T1000 (cell line): ENCODE data around the gene TMEM109.

Experiments used
- DNase-seq: peaks from one replicate; lab custom pipeline; 2025; ENCODE audit warnings: mixed read lengths; lab: John Stamatoyannopoulos, UW

The TMEM109 gene

GRCh38 chr11:60942219-60942618 is 28.3 kb downstream of the TMEM109 start:
- DNase-seq = no peak

- no peak for DNase-seq
Observed at GRCh38 chr11:60942970-60943565, 29.1 kb downstream of the TMEM109 start.

GRCh38 chr11:60944490-60945294 is 30.7 kb downstream of the TMEM109 start:
- DNase-seq = no peak

DNA sequence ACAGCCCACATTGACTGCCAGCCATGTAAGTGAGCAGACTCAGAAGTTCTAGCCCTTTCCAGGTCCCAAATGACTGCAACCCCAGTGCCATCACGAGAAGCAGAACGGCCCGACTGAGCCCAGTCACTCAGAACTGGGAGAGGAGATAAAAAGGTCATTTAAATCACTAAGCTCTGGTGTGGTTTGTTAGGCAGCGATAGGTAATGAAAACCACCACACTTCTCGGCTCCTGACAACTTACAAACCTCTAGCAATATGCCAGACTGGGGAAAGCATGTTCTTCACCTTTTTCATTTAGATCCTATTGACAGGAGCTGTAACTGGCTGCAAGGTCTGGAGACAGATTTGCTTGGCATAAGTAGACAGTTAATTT is 31.3 kb downstream of the TMEM109 start:
- DNase-seq = no peak

DNA sequence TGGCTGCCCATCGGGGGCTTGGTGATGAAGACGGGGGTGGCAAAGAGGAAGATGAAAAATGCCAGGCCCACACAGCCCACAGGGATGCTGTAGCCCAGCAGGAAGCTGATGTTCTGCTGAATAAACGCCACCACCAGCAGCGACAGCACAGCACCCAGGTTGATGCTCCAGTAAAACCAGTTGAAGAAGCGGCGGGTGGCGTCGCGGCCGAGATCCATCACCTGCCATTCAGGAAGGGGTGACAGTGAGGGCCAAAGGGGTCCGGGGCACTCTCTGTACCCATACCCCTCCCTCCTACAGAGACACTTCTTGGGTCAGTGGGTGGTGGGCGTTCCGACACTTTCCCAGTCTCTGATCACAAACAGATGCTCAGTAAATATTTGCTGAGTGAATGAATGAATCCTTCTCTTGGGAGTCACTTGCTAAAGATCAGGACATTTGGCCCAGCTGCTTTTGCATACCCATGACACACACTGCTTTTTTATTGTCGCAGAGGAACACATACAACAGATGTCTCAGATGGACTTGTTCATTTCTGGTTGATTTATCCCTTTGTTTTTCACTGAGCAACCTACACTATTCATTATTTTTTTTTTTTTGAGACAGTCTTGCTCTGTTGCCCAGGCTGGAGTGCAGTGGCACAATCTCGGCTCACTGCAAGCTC is 32.8 kb downstream of the TMEM109 start:
- no peak for DNase-seq

DNA sequence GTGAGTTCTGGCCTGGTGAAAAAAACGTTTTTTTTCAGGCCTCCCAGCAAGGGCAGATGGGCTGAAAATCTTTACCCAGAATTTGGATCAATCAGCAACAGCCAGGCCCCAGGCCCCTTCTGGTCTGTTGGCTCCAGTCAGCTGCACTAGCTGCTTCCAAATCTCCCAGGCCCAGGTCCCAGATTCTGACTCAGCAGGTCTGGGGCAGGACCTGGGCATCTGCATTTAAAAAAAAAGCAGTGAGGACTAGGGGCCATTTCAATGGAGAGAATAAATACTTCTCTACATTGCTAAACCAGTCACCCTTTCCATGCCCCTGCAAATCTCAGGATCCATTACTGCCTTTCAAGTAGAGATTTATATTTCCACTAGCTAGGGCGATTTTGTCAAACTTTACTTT is 33.7 kb downstream of the TMEM109 start:
- DNase-seq = no peak

GRCh38 chr11:60948250-60948649 is 34.3 kb downstream of the TMEM109 start:
- no peak for DNase-seq

DNA sequence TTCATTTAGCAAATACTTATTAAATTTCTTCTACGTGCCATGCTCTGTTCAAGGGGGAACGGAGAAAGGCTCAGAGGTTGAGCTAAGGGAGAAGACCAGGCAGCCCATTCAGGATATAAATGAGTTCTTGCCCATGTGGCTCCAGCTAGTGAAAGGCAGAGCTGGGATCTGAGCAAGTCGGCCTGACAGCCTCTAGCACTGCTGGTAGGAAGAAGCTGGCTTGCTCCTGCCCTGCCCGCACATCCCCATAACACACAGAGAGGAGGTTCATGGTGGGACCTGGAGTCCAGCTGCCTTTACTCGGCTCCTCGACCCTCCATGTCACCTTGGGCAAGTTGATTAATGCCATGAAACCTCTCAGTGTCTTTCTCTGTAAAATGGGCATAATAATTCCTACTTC is 36.1 kb downstream of the TMEM109 start:
- no peak for DNase-seq

- no peak for DNase-seq
Observed at GRCh38 chr11:60950933-60951605, 37.1 kb downstream of the TMEM109 start.

- no peak for DNase-seq
Observed at GRCh38 chr11:60951606-60951903, 37.6 kb downstream of the TMEM109 start.

DNA sequence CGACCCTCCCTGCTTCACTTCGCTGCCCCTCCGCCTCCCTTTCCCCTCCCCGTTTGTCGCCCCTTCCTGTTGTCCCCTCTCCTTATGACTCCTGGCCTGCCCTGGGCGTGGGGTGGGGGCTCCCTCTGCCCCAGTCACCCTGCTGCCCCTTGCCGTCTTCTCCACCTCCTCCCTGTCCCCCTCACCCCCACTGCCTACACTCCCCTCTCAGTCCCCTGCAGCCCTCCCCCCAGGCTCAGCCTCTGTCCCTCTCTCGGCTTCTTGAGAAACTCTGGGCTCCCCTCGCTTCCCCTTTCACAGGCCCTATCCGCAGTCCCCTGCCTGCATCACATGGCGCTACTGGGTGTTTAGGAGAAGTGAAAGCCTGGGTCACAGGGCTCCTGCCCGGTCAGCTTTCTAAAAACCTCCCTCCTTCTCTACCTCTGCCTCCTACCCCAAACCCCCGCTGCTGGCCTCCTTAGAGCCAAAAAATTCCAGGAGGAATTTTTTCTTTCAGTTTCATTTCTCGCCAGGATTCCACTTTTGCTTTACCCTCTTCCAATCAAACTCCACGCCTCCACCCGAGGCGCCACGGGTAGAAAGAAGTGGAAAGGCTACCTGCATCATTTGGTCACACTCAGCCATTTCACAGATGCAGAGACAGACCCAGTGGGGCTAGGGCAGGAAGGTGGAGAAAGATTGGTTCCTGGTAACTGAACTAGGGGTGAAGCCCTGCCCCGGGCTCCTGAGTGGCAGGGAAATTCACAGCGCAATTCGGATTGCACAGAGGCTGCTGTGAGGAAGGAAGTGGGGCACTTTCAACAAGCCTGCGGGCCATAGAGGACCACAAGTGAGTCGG is 38.2 kb downstream of the TMEM109 start, which contains the start of gene SLC15A3:
SLC15A3 (minus strand) TSS at position 273 of the 838 bp plus-strand sequence. CDS start 625 bp downstream, outside the sequence.
- DNase-seq = no peak

DNA sequence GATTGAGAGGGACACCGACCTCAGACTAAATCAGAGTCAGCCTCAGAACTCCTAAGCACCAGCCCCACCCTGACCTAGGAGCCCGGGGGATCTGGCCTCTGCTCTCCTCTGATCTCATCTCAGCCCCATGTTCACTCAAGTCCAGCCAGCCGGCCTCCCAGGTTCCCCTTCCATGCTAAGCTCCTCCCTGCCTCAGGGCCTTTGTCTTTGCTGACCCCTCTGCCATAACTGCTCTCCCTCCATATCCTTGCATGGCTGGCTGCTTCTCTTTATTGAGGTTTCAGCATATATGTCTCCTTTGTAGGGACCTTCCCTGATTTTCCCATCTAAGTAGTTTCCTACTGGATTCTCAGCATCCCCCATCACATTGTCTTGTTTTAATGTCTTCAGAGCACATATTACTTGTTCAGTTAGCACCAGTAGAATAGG is 38.8 kb downstream of the TMEM109 start:
- DNase-seq = no peak

DNA sequence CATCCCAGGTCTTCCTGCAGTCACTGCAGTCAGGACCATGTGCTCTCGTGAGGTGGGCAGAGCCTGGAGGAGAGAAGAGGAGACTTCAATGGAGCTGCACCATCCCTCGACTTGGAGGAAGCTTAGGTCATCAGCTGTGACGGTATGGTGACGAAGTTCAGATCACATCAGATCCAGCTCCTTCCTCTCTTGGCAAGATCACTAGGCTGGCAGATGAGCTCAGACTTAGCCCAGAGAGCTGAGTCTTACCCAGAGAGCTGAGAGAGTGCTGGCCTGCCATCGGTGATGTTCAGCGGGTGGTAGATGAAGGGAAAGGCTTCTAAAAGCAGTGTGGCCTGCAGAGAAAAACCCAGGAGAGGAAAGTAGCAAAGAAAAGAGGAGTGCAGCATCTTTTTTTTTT is 39.8 kb downstream of the TMEM109 start:
- DNase-seq = no peak

DNA sequence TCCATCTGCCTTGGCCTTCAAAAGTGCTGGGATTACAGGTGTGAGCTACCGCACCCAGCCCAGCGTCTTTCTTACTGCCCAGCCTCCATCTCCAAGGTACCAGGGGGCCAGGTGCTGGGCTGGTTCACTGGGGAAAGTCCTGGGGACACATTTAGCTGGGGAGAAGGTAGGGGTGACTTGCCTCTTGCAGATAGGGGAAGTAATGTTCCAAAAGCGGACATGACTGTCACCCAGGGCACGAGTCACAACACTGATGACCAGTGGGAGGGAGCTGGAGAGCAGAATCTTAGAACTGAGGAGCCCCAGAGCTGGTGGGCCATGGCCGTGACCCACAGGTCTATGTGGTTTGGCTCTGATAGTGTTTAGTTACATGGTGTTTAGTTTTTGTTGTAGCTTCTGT is 40.5 kb downstream of the TMEM109 start:
- no peak for DNase-seq

- no peak for DNase-seq
Observed at GRCh38 chr11:60955571-60955970, 41.6 kb downstream of the TMEM109 start.

- no peak for DNase-seq
Observed at GRCh38 chr11:60957188-60957587, 43.2 kb downstream of the TMEM109 start.

- no peak for DNase-seq
Observed at GRCh38 chr11:60959431-60959830, 45.5 kb downstream of the TMEM109 start.

GRCh38 chr11:60960405-60960804 is 46.4 kb downstream of the TMEM109 start:
- no peak for DNase-seq

DNA sequence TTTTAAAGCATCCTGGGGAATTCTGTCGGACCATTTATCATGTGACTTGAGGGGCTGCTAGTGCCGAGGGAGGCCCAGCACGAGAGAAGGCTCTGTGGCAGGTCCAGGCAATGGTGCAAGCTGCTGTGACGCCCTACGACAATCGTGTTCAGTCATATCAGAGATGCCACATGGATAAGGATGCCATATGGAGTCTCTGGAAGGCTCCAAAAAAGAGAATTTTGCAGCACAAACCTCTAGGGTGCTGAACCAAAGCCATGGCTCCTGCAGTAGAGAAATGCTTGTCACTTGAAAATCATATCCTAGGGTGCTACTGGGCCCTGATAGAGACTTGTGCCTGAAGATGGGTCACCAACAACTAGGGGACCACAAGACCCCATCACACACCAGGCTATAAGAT is 50.8 kb downstream of the TMEM109 start:
- DNase-seq = no peak

GRCh38 chr11:60966890-60967289 is 52.9 kb downstream of the TMEM109 start:
- no peak for DNase-seq

GRCh38 chr11:60968223-60968622 is 54.3 kb downstream of the TMEM109 start:
- no peak for DNase-seq

DNA sequence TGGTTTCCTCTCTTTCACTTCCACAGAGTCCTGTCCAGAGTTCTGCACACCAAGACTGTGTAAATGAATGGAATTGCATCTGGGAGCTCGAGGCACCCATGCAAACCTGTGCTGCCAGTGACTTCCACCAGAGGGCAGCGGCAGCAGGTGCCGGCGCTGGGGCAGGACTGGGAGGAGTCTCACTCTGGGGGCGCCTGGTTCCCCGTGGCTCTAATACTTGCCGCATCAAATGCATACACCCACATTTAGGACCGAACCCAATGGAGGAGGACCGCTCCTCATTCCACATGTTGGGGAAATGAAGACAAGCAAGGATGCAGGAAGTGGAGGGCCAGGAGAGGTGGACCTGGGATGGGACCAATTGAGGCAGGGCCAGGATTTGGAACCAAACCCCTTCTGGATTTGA is 56.4 kb downstream of the TMEM109 start:
- DNase-seq = no peak
